Astrocyte of the hippocampus (primary cell): ENCODE data around the gene CSMD2.

Experiments used
- DNase-seq: peaks from one replicate; pipeline ENCODE4 v3.0.0; 2011; ENCODE audit warnings: low read depth, low spot score

The CSMD2 gene

DNA sequence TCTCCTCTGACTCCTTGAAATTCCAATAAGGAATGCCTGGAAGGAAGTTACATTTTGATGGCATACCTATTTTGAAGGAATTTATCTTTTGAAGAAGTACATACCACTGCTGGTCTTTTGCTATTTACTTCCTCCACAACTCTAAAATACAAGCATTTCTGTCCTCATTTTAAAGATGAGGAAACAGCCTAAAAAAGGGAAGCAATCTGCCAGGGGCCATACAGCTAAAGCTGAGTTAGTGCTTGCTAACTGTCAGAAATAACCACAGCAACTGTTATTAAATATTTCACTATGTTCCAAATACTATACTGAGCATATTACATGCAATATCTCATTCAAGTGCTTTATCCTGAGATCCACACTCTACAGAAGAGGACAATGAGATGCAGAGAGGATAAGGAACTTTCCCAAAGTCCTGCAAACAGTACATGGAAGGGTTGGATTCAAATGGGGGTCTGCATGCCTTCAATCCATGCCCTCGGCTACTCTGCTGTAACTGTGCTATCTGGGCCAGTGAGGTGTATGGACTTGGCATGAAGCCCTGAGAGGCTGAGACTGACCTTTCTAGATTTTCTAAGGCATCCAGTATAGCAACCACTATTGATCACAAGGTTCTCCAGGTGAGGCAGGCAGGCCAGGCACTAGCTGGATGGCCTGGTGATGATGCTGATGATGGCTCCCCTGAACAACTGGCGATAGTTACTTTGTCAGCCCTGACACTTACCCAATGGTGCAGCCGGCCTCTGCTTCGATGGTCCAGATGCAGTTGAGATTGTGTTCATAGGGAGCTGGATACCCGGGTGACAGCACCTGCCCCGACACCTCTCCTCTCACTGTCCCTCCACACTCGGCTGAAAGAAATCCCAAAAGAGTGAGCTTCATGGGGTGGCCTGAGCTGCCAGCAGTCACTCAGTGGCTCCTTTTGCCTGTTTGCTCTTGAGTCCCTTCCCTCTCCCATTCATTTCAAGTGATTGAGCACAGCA, 472.5 kb downstream of the CSMD2 start:
- no peak for DNase-seq

DNA sequence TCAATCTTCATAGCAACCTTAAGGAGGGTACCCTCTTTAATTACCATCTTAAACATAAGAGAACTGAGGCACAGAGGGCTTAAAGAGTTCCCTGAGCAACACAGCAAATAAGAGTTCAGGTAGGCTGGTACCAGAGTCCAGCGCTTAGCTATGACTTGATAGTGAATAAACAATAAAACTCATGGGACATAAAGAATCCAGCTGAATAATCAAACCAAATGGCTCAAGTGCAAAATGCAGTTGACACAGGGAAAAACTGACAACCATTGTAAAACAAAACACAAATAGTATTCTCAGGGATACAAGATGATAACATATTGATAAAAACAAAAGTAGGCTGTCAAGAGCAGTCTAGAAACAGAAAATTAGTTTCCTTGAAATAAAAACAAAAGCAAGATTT, 478.0 kb downstream of the CSMD2 start:
- no peak for DNase-seq

DNA sequence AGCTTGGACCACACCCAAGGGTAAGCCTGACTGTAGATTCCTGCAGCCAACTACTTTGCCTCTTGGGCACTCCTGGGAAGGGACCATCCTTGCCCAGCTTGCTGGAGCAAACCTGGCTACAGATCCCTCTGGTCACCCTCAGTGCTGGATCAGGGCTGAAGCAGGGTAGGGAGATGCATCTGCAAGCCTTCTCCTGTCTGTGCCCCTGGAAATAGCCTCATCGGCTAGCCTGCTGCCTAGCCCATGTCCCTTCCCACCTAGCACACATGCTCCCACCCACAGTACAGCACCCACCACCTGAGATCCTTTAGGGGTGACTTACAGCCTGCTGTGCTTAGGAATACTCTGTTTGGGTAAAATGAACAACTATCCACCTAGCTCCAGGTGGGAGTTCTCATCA, 478.5 kb downstream of the CSMD2 start:
- no peak for DNase-seq

DNA sequence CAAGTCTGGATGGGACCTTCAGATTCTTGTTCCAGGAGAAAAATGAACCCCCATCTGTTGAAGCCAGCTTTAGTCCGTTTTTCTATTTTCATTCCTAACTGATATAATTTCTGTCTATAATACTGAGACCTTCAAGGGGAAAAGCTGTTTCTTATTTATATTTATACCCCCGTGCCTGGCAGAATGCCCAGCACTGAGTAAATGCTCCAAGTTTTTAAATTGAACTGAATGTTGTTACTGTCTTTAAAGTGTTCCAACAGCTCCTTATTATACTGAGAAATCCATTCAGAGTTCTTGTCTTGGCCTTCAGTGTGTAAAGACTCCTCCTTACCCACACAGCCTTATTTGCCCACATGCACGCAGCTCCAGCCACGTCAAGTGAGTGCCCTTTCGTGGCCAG, 479.8 kb downstream of the CSMD2 start:
- peak; percentile 25 for DNase-seq

GRCh38 chr1:33684396-33685179, 480.4 kb downstream of the CSMD2 start:
- DNase-seq = no peak

GRCh38 chr1:33683913-33684312, 481.1 kb downstream of the CSMD2 start:
- peak; percentile 67 for DNase-seq

- peak; percentile 53 for DNase-seq
These were observed 482.7 kb downstream of the CSMD2 start for GRCh38 chr1:33682371-33682770.

DNA sequence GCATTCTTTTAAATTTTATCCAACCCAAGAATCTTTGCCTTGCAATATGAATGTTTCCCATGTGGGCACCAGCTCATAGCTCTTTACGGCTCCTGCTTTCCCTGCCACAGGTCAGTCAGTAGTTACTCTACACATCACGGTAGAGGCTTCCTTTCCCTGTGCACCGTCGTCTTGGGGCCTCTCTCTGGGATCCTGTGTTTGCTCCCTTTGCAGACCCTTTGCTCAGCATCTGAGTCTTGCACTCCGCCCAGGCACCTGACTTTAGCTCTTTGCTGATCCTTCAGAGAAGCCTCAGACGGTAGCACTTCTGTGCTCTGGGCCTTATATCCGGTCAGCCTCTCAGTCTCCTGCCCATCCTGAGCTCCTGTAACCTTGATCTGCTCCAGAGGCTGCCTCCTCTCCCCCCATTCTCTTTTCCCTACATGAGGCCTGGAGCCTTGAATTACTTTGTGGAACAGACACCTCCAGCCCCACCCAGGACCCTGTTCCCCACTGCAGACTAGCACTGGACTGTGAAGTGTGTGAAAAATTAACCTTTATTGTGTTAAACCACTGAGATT, 484.7 kb downstream of the CSMD2 start:
- DNase-seq = no peak

DNA sequence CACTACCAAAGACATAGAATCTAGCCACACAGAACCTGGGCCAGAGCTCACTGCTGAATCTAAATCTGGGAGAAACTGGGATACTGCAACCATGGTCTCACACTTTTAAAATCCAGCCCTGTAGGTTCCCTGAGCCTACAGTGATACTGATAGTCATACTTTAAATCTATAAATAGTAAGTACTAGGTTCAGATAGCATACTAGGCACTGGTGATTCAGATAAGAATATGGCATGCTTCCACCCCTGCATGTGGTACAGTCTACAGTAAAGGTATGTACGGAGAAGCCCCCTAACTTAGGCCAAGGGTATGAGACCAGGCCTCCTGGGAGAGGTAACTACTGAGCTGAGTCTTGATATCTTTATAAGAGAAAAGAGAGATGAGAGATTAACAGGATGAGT, 494.5 kb downstream of the CSMD2 start:
- DNase-seq = no peak

DNA sequence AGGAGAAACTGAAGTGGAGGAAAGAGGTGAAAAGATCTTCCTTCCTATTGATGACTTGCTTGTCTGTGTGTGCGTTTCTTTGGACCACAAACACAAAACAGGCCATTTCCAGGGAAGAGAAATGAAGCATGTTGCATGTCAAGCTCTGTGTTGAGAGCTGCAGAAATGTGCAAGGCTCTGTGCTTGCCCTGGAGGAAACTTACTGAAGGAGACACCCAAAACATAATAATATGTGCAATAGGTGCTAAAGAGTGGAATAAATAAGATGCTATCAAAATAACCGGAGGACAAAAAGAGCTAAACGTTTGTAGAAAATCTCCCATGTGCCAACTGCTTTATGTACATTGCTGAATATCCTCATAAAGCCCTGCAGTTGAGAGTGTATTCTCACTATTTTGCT, 496.3 kb downstream of the CSMD2 start:
- DNase-seq = no peak

GRCh38 chr1:33667386-33668282, 497.4 kb downstream of the CSMD2 start:
- no peak for DNase-seq

GRCh38 chr1:33666616-33667015, 498.4 kb downstream of the CSMD2 start:
- DNase-seq = no peak

DNA sequence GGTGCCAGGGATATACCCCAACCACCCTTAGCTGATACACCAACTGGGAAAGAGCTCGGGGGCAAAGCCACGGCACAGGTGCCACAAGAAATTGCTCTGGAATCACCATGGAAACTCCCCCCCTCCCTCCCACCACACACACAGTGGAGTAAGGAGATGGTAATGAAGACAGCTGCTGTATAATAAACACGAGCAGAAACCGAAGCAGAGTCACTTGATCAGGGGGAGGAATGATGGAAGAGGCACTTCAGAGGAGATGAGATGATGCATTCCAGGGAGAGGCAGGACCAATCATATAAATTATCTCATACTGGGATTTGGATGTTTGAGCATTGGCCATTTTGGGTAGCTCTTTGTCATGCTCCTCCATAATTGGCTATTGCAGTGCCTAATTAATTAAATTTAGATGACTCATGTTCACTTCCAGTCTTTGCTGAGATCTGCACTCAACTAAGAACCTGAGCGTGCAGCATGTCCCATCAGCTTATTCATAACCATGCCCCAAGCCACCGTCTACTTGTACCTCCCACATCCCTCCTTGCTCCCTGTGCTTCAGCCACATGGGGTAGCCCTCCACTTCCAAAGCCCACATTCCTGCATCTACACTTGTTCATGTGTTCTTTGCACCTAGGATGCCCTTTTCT, 503.1 kb downstream of the CSMD2 start:
- DNase-seq = no peak

DNA sequence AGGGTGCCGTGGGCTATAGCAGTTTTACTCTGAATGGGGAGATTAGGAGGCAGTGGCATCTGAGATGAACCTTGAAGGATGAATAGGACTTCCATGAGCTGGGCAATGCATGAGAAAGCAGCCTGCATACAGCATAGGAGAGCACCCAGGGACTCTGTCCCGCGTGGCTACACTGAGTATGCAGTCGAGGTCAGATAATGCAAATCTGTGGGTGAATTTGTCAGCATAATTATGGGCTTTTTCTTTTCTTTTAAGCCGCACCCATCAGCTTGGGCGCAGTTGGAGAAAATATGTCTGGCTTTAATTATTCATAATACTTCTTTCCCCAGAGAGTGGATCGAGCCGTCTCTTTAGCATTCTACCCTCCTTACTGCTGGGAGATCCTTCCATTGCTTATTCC, 504.1 kb downstream of the CSMD2 start:
- no peak for DNase-seq

DNA sequence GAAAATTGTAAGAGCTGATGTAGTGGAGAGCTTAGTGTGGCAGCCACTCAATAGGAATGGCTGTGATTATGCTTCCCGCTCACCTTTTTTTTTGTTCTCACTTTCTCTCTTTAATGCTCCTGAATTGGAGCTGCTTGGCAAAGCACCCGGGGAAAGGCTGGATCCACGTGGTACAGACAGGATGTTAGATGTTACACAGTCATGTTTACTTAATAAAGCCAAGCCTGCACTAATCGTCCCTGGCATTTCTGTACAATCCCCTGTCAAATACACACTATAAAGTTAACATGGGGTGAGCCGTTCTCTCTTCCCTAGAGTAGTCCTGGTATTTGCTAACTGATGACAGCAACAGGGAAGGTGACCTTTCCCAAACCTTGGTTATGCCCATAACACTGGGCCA, 504.8 kb downstream of the CSMD2 start:
- peak; percentile 35 for DNase-seq

- DNase-seq = no peak
These were observed 505.4 kb downstream of the CSMD2 start for GRCh38 chr1:33659641-33660040.

GRCh38 chr1:33657833-33658232, 507.2 kb downstream of the CSMD2 start:
- DNase-seq = no peak

DNA sequence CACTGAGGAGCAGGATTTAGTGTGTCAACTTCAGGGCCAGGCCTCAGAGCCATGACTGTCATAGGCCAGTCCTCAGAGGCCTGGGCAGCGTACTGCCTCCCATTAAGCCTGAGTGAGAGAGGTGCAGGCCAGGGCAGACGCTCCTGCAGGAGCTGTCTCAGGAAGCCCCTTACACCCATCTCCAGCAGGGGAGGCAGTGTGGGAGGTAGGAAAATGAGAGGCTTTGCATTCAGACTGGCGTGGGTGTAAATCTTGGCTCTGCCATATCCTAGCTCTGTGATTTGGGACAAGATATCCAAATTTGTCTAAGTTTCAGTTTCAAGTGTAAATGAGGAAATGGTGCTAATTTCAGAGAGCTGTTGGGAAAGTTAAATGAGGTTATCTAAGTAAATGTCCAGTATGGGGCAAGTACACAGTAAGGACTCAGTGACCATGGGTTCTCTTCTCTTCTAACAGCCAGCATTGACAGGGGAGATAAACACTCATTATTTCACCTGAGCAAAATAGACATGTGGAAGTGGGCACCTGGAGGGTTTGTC, 508.5 kb downstream of the CSMD2 start:
- no peak for DNase-seq

DNA sequence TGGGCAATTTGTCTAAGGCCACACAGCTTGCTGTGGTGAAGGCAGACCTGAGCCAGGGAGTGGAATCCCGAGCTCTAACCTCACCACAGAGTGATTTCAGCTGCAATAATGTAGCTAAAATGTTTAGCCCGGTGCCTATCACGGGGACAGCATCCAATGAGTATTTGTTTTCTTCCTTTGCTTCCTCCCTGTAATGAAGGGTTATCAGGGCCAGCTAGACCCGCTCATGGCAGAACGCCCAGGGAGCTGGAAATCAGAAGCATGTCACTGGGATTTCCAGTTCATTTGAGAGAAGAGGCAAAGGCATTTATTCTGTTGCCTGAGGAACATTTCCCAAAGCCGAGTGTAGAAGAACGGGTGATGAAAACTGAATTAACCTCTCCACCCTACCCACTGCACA, 509.5 kb downstream of the CSMD2 start:
- peak; percentile 60 for DNase-seq

GRCh38 chr1:33654267-33654834, 510.7 kb downstream of the CSMD2 start:
- DNase-seq = peak; percentile 53
